Upper lobe of right lung (tissue), 1 donor: Measurements from ENCODE around the gene MPRIP. TPM values are rescaled to one million over a fixed set of nuclear protein-coding genes. Genes with fewer than 3 reads are reported as not detected.

Source experiments
- ATAC-seq: fragments of 200-7000 bp; cut with Tn5 transposase; one replicate; pipeline ENCODE4 v1.9.1; 2020; ENCODE audit warnings: mild to moderate bottlenecking, moderate library complexity
- DNase-seq: peaks from one replicate; pipeline ENCODE4 v3.0.0-alpha.2; 2020
- H3K27ac ChIP-seq: fragments of 200-600 bp; one replicate; pipeline ENCODE4 v1.8.0; 2022
- H3K27me3 ChIP-seq: fragments of 200-600 bp; one replicate; pipeline ENCODE4 v1.8.0; 2022; ENCODE audit warnings: mild to moderate bottlenecking
- H3K36me3 ChIP-seq: fragments of 200-600 bp; one replicate; pipeline ENCODE4 v1.8.0; 2022
- H3K4me1 ChIP-seq: fragments of 200-600 bp; one replicate; pipeline ENCODE4 v1.8.0; 2022
- H3K4me3 ChIP-seq: fragments of 200-600 bp; one replicate; pipeline ENCODE4 v1.8.0; 2022; ENCODE audit warnings: mild to moderate bottlenecking
- H3K9me3 ChIP-seq: fragments of 200-600 bp; one replicate; pipeline ENCODE4 v1.8.0; 2022
- CTCF ChIP-seq: fragments of 200-600 bp; IDR thresholded peaks from one replicate; pipeline ENCODE4 v1.8.0; 2022; ENCODE audit warnings: antibody characterized with exemption
- intact Hi-C: fragments of 100-400 bp; cut with DNase I; formaldehyde crosslinking; loops from one replicate; pipeline ENCODE4 v1.11.0; 2022
- total RNA-seq: library from RNA; stranded (reverse); fragmentation: NEBNext Ultra II Directional; extraction: Animal tissue kit (Norgen Biotek cat#: 25700); gene quantifications from one replicate; pipeline ENCODE4 v1.2.1, GENCODE V29; 2021
- donor health status: DM: no; HTN: yes; CAD: no; lungs with severe emphysema.

The MPRIP gene
- total RNA-seq, 1 donor from 2014 or later: 333 TPM

- H3K9me3 ChIP-seq: no peaks in the 10 kb centered on the region
- ATAC-seq (no peak), DNase-seq (no peak)
- H3K27ac ChIP-seq: no peak overlapping the region
- H3K4me1 ChIP-seq: peaks cover 16% of the 10 kb centered on the region
- intact Hi-C loops: no loop called here
- no peak overlapping the region for H3K4me3 ChIP-seq
- H3K27me3 ChIP-seq: no peaks in the 10 kb centered on the region
- TF ChIP-seq CTCF: no peak
- H3K36me3 ChIP-seq: peaks cover 80% of the 10 kb centered on the region
Measured at GRCh38 chr17:17166446-17166845, 124.2 kb downstream of the MPRIP start.

- intact Hi-C loops: no loop called here
- peaks cover 23% of the 10 kb centered on the region for H3K4me1 ChIP-seq
- TF ChIP-seq CTCF: no peak
- ATAC-seq (no peak), DNase-seq (no peak)
- H3K9me3 ChIP-seq: no peaks in the 10 kb centered on the region
- no peak overlapping the region for H3K27ac ChIP-seq
- H3K27me3 ChIP-seq: no peaks in the 10 kb centered on the region
- H3K4me3 ChIP-seq: no peak overlapping the region
- peaks cover 80% of the 10 kb centered on the region for H3K36me3 ChIP-seq
Measured at GRCh38 chr17:17167356-17167755, 125.1 kb downstream of the MPRIP start.

GRCh38 chr17:17167986-17168385, 125.7 kb downstream of the MPRIP start:
- Histone ChIP-seq H3K4me1 (peaks cover 28% of the 10 kb centered on the region), H3K4me3 (no peak overlapping the region), H3K27ac (no peak overlapping the region), H3K27me3 (no peaks in the 10 kb centered on the region), H3K9me3 (no peaks in the 10 kb centered on the region), H3K36me3 (peaks cover 80% of the 10 kb centered on the region)
- intact Hi-C loops: no loop called here
- ATAC-seq (no peak), DNase-seq (no peak)
- no peak for TF ChIP-seq CTCF

- H3K9me3 ChIP-seq: no peaks in the 10 kb centered on the region
- DNase-seq (no peak), ATAC-seq (no peak)
- H3K4me1 ChIP-seq: peaks cover 28% of the 10 kb centered on the region
- peaks cover 80% of the 10 kb centered on the region for H3K36me3 ChIP-seq
- H3K27ac ChIP-seq: no peak overlapping the region
- no peaks in the 10 kb centered on the region for H3K27me3 ChIP-seq
- TF ChIP-seq CTCF: no peak
- no peak overlapping the region for H3K4me3 ChIP-seq
- intact Hi-C loops: no loop called here
Measured at GRCh38 chr17:17168401-17168800, 126.1 kb downstream of the MPRIP start.

- no peak overlapping the region for H3K27ac ChIP-seq
- no peak overlapping the region for H3K4me3 ChIP-seq
- no peaks in the 10 kb centered on the region for H3K9me3 ChIP-seq
- H3K4me1 ChIP-seq: peaks cover 28% of the 10 kb centered on the region
- DNase-seq: no peak
- H3K27me3 ChIP-seq: no peaks in the 10 kb centered on the region
- intact Hi-C loops: no loop called here
- ATAC-seq: no peak
- no peak for TF ChIP-seq CTCF
- H3K36me3 ChIP-seq: peaks cover 80% of the 10 kb centered on the region
Measured at GRCh38 chr17:17169396-17169795, 127.1 kb downstream of the MPRIP start.

- ATAC-seq (peak; percentile 64), DNase-seq (no peak)
- Histone ChIP-seq H3K4me1 (peaks cover 30% of the 10 kb centered on the region), H3K9me3 (no peaks in the 10 kb centered on the region), H3K27me3 (no peaks in the 10 kb centered on the region), H3K4me3 (no peak overlapping the region), H3K27ac (peak overlapping the region; percentile 25), H3K36me3 (peaks cover 78% of the 10 kb centered on the region)
- no peak for TF ChIP-seq CTCF
- intact Hi-C loops: no loop called here
Measured at GRCh38 chr17:17170346-17170985, 128.2 kb downstream of the MPRIP start.
